ENCODE results near the gene MYBPC1. TPM values are rescaled to one million over a fixed set of nuclear protein-coding genes. Genes with fewer than 3 reads are reported as not detected.

The MYBPC1 gene
- total RNA-seq, 1 donor from 2014 or later = not detected

- H3K27ac Mint-ChIP-seq (ENCODE audit: unreplicated experiment) = no peak overlapping the region
- no peaks in the 10 kb centered on the region for H3K4me1 Mint-ChIP-seq (ENCODE audit: low read depth, unreplicated experiment)
- no peaks in the 10 kb centered on the region for H3K36me3 Mint-ChIP-seq (ENCODE audit: unreplicated experiment)
- H3K27me3 Mint-ChIP-seq (ENCODE audit: unreplicated experiment) = no peaks in the 10 kb centered on the region
- DNase-seq = no peak
- H3K4me3 Mint-ChIP-seq (ENCODE audit: unreplicated experiment) = no peak overlapping the region
- no peaks in the 10 kb centered on the region for H3K9me3 Mint-ChIP-seq (ENCODE audit: unreplicated experiment)
- TF ChIP-seq CTCF (IDR thresholded peaks at IDR 0.05; ENCODE audit: partially characterized antibody, unreplicated experiment) = no peak
Measured at GRCh38 chr12:101607894-101608293, 13.1 kb downstream of the MYBPC1 start.

GRCh38 chr12:101608301-101609133 lies 13.7 kb downstream of the MYBPC1 start:
- no peak overlapping the region for H3K27ac Mint-ChIP-seq (ENCODE audit: unreplicated experiment)
- no peak for TF ChIP-seq CTCF (IDR thresholded peaks at IDR 0.05; ENCODE audit: partially characterized antibody, unreplicated experiment)

GRCh38 chr12:101609198-101609597 lies 14.4 kb downstream of the MYBPC1 start:
- Mint-ChIP-seq H3K9me3 (ENCODE audit: unreplicated experiment) (no peaks in the 10 kb centered on the region), H3K36me3 (ENCODE audit: unreplicated experiment) (no peaks in the 10 kb centered on the region), H3K4me1 (ENCODE audit: low read depth, unreplicated experiment) (no peaks in the 10 kb centered on the region), H3K4me3 (ENCODE audit: unreplicated experiment) (no peak overlapping the region), H3K27me3 (ENCODE audit: unreplicated experiment) (no peaks in the 10 kb centered on the region), H3K27ac (ENCODE audit: unreplicated experiment) (no peak overlapping the region)
- TF ChIP-seq CTCF (IDR thresholded peaks at IDR 0.05; ENCODE audit: partially characterized antibody, unreplicated experiment) = no peak
- no peak for DNase-seq

More at GRCh38 chr12:101608301-101609133, 13.7 kb downstream of the MYBPC1 start:
- Mint-ChIP-seq H3K4me1 (ENCODE audit: low read depth, unreplicated experiment) (no peaks in the 10 kb centered on the region), H3K27me3 (ENCODE audit: unreplicated experiment) (no peaks in the 10 kb centered on the region), H3K36me3 (ENCODE audit: unreplicated experiment) (no peaks in the 10 kb centered on the region), H3K9me3 (ENCODE audit: unreplicated experiment) (no peaks in the 10 kb centered on the region), H3K4me3 (ENCODE audit: unreplicated experiment) (no peak overlapping the region)
- no peak for DNase-seq

GRCh38 chr12:101612160-101612916 lies 17.6 kb downstream of the MYBPC1 start:
- DNase-seq = no peak
- Mint-ChIP-seq H3K36me3 (ENCODE audit: unreplicated experiment) (no peaks in the 10 kb centered on the region), H3K9me3 (ENCODE audit: unreplicated experiment) (no peaks in the 10 kb centered on the region), H3K27me3 (ENCODE audit: unreplicated experiment) (no peaks in the 10 kb centered on the region), H3K4me3 (ENCODE audit: unreplicated experiment) (no peak overlapping the region), H3K4me1 (ENCODE audit: low read depth, unreplicated experiment) (no peaks in the 10 kb centered on the region), H3K27ac (ENCODE audit: unreplicated experiment) (no peak overlapping the region)
- TF ChIP-seq CTCF (IDR thresholded peaks at IDR 0.05; ENCODE audit: partially characterized antibody, unreplicated experiment) = no peak

Data from glutamatergic neuron (in vitro differentiated cells).